Esophagus (tissue), 2 donors: ENCODE data around the gene BRK1. TPM values are rescaled to one million over a fixed set of nuclear protein-coding genes. Genes with fewer than 3 reads are reported as not detected.
A peak's percentile ranks its signal among the peaks of the same experiment; 100 is the strongest.
"Not testable (repeated sequence)": the region's sequence is repeated elsewhere in the genome, so short reads cannot be mapped to it uniquely, and the experiment has no call there.

ENCODE experiments used
- H3K27ac ChIP-seq, 2 donors: one replicate each; pipeline ENCODE4 v1.5.1; 2013; ENCODE audit warnings: low read depth in 2 of 2, mild to moderate bottlenecking in 2 of 2, inconsistent platforms in 1 of 2, low read length in 1 of 2, moderate library complexity in 1 of 2
- H3K27me3 ChIP-seq, 2 donors: one replicate each; pipeline ENCODE4 v1.6.1; 2013; ENCODE audit warnings: low read length in 2 of 2, control low read depth in 1 of 2, mild to moderate bottlenecking in 1 of 2; ENCODE audit not compliant: insufficient read depth in 2 of 2, control insufficient read depth in 1 of 2
- H3K36me3 ChIP-seq, 2 donors: one replicate each; pipeline ENCODE4 v1.6.1; 2013; ENCODE audit warnings: low read length in 1 of 2; ENCODE audit not compliant: control insufficient read depth in 2 of 2, insufficient read depth in 2 of 2
- H3K4me1 ChIP-seq, 2 donors: one replicate each; pipeline ENCODE4 v1.6.1; 2013; ENCODE audit warnings: low read length in 1 of 2; ENCODE audit not compliant: control insufficient read depth in 2 of 2, insufficient read depth in 2 of 2
- H3K4me3 ChIP-seq, 2 donors: one replicate each; pipeline ENCODE4 v1.5.1; 2013; ENCODE audit warnings: low read length in 2 of 2, mild to moderate bottlenecking in 2 of 2, low read depth in 1 of 2, moderate library complexity in 1 of 2
- H3K9me3 ChIP-seq, 2 donors: one replicate each; pipeline ENCODE4 v1.6.1; 2013; ENCODE audit warnings: mild to moderate bottlenecking in 2 of 2, low read depth in 1 of 2, low read length in 1 of 2, moderate library complexity in 1 of 2; ENCODE audit not compliant: control insufficient read depth in 2 of 2, insufficient read depth in 1 of 2
- WGBS, 2 donors: extraction: QIAGEN DNeasy Blood & Tissue Kit; methylation state at CpG; one replicate each; pipeline ENCODE4 v1.1.7; 2013; 5-methylcytosine and 5-hydroxymethylcytosine counted together
- polyA plus RNA-seq, 2 donors: library from polyadenylated mRNA; stranded (reverse); fragments of 200-250 nt; gene quantifications; one replicate each; pipeline ENCODE4 v1.2.3, GENCODE V29; 2013
- donor health status: healthy with polysubstance abuse.
- donor health status: Bipolar disorder and iron deficiency.

The BRK1 gene
- polyA plus RNA-seq, 2 donors, result 79.2 to 148 TPM

DNA sequence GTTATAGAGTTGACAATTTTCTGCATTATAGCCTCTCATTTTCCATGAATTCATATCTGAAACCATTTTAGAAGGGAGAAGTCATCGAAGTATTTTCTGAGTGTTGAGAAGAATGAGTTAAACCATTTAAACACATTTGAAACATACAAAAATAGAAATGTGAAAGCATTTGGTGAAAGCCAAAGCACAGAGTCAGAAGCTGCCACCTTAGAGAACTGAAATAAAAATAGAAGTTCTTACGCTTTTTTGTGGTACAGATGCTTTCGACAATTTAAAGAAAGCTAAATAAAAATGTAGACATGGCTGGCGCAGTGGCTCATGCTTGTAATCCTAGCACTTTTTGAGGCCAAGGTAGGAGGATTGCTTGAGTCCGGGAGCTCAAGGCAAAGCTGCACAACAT is 16.4 kb upstream of the BRK1 start:
- H3K4me3 ChIP-seq, result no peak overlapping the region
- no peaks in the 10 kb centered on the region for H3K36me3 ChIP-seq
- no peaks in the 10 kb centered on the region for H3K4me1 ChIP-seq
- no peak overlapping the region for H3K27ac ChIP-seq
- H3K9me3 ChIP-seq, result no peaks in the 10 kb centered on the region
- H3K27me3 ChIP-seq, result no peaks in the 10 kb centered on the region
- WGBS, 2 donors, result 96% methylated on average over 5 of the region's 5 CpGs

DNA sequence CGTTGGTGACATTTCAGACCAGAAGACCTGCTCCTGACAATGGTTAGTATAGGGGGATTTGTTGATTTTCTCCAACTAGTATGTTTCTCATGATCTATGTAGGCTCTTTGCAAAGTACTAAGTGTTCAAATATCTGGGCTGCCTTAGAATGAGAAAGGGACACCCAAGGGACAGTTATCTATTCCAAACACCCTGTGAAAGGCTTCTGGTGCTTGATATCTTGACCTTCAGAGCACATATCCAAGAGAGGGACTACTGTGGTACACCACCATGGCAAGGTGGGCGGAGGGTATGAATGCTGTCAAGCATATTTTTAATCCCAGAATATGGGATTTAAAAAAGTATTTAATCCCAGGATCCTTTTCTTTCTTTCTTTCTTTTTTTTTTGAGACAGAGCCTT is 8.6 kb upstream of the BRK1 start:
- no peaks in the 10 kb centered on the region for H3K4me1 ChIP-seq
- H3K27me3 ChIP-seq, result no peaks in the 10 kb centered on the region
- no peak overlapping the region for H3K27ac ChIP-seq
- H3K36me3 ChIP-seq, result no peaks in the 10 kb centered on the region
- no peaks in the 10 kb centered on the region for H3K9me3 ChIP-seq
- WGBS, 2 donors, result 80 to 82% methylated on average over 2 of the region's 2 CpGs
- no peak overlapping the region for H3K4me3 ChIP-seq

DNA sequence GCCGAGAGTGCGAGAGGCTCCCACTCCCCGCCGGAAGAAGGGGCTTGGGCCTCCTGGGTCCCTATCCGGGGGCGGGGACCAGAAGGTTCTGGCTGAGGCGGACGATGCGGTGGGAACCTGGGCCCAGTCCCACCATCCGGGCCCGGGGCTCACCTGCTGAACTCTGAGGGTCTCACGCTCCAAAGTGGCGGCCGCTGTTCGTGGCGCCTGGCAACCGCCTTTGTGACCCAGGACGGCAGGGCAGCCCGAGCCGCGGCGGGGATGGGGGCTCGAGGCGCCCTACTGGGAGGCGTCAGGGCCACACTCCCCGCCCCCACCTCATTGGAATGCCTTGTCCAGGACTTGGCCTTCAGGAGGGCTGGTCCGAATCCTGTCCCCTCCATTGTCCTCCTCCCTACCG is 7.4 kb upstream of the BRK1 start, which contains the start of gene FANCD2OS:
FANCD2OS (minus strand) TSS at position 165 of the 400 bp plus-strand sequence. CDS start 3,481 bp downstream, outside the sequence.
- no peaks in the 10 kb centered on the region for H3K9me3 ChIP-seq
- no peak within 1 kb of the TSS for H3K27ac ChIP-seq
- no peaks in the 10 kb centered on the region for H3K4me1 ChIP-seq
- 72 to 79% methylated on average over 28 of the region's 28 CpGs for WGBS, 2 donors
- H3K27me3 ChIP-seq, result no peaks in the 10 kb centered on the region
- no peaks in the 10 kb centered on the region for H3K36me3 ChIP-seq
- no peak within 1 kb of the TSS for H3K4me3 ChIP-seq

DNA sequence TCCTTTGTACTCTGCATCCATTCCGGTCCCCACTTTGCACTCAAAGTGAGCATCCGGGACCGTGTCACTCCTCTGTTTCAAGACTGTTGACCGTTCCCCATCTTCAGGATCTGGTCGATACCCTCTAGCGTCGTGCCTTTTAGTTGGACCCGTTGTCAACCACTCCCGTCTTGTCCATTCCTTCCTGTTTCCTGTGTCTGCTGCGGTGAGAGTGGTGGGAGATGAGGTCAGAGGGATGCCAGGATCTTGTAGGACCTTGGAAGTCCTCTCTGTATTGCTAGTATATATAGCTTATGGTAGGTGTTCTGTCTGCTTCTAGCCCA is 624 bp downstream of the BRK1 start:
- H3K4me1 ChIP-seq, result no peaks in the 10 kb centered on the region

DNA sequence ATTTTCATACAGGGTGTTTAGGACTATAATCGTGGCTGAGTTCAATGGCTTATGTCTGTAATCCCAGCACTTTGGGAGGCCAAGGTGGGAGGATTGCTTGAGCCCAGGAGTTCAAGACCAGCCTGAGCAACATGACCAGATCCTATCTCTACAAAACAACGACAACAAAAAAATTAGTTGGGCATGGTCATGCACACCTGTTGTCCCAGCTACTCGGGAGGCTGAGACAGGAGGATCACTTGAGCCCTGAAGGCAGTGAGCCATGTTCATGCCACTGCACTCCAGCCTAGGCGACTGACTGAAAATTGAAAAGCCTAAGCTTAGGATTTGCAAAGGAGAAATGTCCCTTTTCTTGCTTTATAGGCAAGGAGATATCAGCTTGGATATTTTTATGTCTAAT is 1.5 kb downstream of the BRK1 start:
- Histone ChIP-seq H3K27me3 (no peaks in the 10 kb centered on the region), H3K4me3 (peak overlapping the region in 1 of 2 donors; percentile 94), H3K27ac (no peak overlapping the region), H3K9me3 (no peaks in the 10 kb centered on the region), H3K4me1 (no peaks in the 10 kb centered on the region), H3K36me3 (peaks cover 0 to 2% of the 10 kb centered on the region in 2 donors)
- 79 to 83% methylated on average over 4 of the region's 4 CpGs for WGBS, 2 donors

More for the DNA sequence above, 624 bp downstream of the BRK1 start:
- 0 to 1% methylated on average over 10 of the region's 10 CpGs for WGBS, 2 donors
- peak overlapping the region; percentile 82 to 94 for H3K4me3 ChIP-seq
- no peaks in the 10 kb centered on the region for H3K36me3 ChIP-seq
- H3K27me3 ChIP-seq, result no peaks in the 10 kb centered on the region
- no peaks in the 10 kb centered on the region for H3K9me3 ChIP-seq
- H3K27ac ChIP-seq, result peak overlapping the region; percentile 45 to 66

DNA sequence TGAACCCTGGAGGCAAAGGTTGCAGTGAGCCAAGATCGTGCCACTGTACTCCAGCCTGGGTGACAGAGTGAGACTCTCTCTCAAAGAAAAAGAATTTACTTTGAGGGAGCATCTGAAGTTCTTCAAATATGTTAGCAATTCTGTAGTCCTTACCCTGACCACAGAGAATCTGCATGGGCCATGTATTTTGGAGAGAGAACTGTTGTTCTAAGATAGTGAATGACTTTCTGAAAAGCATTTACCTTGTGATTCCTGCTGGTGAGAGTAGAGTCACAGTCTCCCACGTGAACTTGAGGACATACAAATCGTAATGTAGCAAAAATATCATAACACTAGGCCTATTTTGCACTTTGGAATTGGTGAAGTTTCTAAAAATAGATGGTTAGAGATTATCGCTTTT is 3.9 kb downstream of the BRK1 start:
- Histone ChIP-seq H3K9me3 (no peaks in the 10 kb centered on the region), H3K4me3 (no peak overlapping the region), H3K36me3 (peaks cover 0 to 2% of the 10 kb centered on the region in 2 donors), H3K4me1 (no peaks in the 10 kb centered on the region), H3K27ac (no peak overlapping the region), H3K27me3 (no peaks in the 10 kb centered on the region)
- 81 to 83% methylated on average over 4 of the region's 4 CpGs for WGBS, 2 donors

DNA sequence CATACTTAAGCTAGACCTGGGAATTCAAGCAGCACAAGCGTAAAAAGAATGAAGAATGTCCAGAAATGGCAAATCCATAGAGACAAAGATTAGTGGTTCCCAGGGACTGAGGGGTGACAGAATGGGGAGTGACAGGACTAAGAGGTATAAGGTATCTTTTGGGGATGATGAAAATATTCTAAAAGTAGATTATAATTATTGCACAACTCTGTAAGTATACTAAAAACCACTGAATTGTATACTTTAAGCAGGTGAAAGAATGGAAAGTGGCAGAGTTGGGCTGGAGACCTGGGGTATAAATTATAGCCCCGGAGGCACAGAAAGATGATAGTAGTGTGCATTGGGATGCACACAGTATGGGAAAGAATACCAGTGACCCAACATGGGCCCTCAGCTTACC is 5.6 kb downstream of the BRK1 start:
- whole genome bisulfite sequencing, 2 donors, result 90 to 94% methylated on average over 2 of the region's 2 CpGs
- Histone ChIP-seq H3K27ac (no peak overlapping the region), H3K9me3 (no peaks in the 10 kb centered on the region), H3K27me3 (no peaks in the 10 kb centered on the region), H3K4me1 (no peaks in the 10 kb centered on the region), H3K4me3 (no peak overlapping the region), H3K36me3 (peaks cover under 1 to 4% of the 10 kb centered on the region in 2 donors)

DNA sequence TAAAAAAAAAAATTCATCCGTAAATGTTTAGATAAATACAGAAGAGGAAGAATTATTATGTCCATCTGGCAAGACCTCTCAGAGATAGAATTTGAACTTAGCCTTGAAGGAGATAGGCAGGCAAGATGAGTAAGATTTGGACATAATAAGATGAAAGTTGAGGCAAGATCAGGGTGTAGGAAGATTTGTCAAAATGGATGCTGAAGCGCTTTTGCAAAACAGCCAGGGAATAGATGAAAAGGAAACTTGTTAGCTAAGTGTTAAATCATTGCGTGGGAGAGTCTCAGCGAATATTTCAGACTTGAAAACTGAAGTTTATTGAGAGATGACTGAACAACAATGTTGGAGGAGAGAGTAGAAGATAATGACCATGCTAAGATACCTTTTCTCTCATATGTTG is 7.2 kb downstream of the BRK1 start:
- Histone ChIP-seq H3K36me3 (peaks cover 6% of the 10 kb centered on the region in 2 donors), H3K27ac (no peak overlapping the region)
- WGBS, 2 donors, result 89 to 91% methylated on average over 4 of the region's 4 CpGs

DNA sequence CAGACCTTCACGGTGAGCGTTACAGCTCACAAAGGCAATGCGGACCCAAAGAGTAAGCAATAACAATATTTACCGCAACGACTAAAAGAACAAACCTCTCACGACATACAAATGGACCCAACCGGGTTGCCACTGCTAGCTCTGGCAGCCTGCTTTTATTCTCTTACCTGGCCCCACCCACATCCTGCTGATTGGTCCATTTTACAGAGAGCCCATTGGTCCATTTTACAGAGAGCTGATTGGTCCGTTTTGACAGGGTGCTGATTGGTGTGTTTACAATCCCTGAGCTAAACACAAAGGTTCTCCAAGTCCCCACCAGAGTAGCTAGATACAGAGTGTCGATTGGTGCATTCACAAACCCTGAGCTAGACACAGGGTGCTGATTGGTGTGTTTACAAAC is 20.4 kb downstream of the BRK1 start:
- H3K4me1 ChIP-seq, H3K27me3 ChIP-seq, H3K36me3 ChIP-seq, H3K27ac ChIP-seq, H3K4me3 ChIP-seq, H3K9me3 ChIP-seq: not testable (repeated sequence)
- 92 to 94% methylated on average over 9 of the region's 9 CpGs for WGBS, 2 donors

More for the DNA sequence above, 7.2 kb downstream of the BRK1 start:
- Histone ChIP-seq H3K4me3 (no peak overlapping the region), H3K27me3 (no peaks in the 10 kb centered on the region), H3K4me1 (no peaks in the 10 kb centered on the region), H3K9me3 (no peaks in the 10 kb centered on the region)

DNA sequence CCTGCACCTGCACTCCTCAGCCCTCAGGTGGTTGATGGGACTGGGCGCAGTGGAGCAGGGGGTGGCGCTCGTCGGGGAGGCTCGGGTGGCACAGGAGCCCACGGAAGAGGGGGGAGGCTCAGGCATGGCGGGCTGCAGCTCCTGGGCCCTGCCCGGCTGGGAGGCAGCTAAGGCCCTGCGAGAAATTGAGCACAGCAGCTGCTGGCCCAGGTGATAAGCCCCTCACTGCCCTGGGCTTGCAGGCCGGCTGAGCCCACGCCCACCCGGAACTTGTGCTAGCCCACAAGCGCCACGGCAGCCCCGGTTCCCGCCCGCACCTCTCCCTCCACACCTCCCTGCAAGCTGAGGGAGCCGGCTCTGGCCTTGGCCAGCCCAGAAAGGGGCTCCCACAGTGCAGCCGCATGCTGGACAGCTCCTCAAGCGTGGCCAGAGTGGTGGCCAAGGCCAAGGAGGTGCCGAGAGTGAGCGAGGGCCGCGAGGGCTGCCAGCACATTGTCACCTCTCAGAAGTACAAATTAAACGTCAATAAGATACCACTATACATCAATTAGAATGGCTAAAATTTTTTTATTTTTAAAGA is 21.0 kb downstream of the BRK1 start:
- H3K9me3 ChIP-seq, result no peaks in the 10 kb centered on the region
- no peaks in the 10 kb centered on the region for H3K36me3 ChIP-seq
- H3K27me3 ChIP-seq, result no peaks in the 10 kb centered on the region
- WGBS, 2 donors, result 90 to 93% methylated on average over 25 of the region's 25 CpGs
- no peak overlapping the region for H3K4me3 ChIP-seq
- no peak overlapping the region for H3K27ac ChIP-seq
- H3K4me1 ChIP-seq, result no peaks in the 10 kb centered on the region
